Ovary (tissue), 9 donors: ENCODE results near the gene CNNM2. TPM values are rescaled to one million over a fixed set of nuclear protein-coding genes. Genes with fewer than 3 reads are reported as not detected.

Experiments
- DNase-seq, 5 donors: peaks; one replicate each; pipeline ENCODE4 v3.0.0-alpha.2; 2019 to 2020
- H3K27ac ChIP-seq, 2 donors: fragments of 200-600 bp; one replicate each; pipeline versions ENCODE4 v1.5.1 to v1.8.0; 2019 to 2022
- H3K27me3 ChIP-seq: fragments of 200-600 bp; one replicate; pipeline ENCODE4 v1.8.0; 2022
- H3K36me3 ChIP-seq: fragments of 200-600 bp; sonication (generic); one replicate; pipeline ENCODE4 v1.5.1; 2019
- H3K4me1 ChIP-seq: one replicate; pipeline ENCODE4 v1.8.1; 2013; ENCODE audit warnings: mild to moderate bottlenecking, moderate library complexity; ENCODE audit not compliant: insufficient read depth
- H3K4me3 ChIP-seq: fragments of 200-600 bp; sonication (generic); one replicate; pipeline ENCODE4 v1.5.1; 2017
- H3K9me3 ChIP-seq, 2 donors: fragments of 200-600 bp in 1 of 2; sonication (generic) in 1 of 2; one replicate each; pipeline versions ENCODE4 v1.5.1 to v1.8.1; 2013 to 2019; ENCODE audit warnings: mild to moderate bottlenecking in 1 of 2, moderate library complexity in 1 of 2
- EP300 ChIP-seq: sonication (generic); formaldehyde crosslinking; IDR thresholded peaks from one replicate; pipeline ENCODE4 v1.6.1; 2017; ENCODE audit warnings: antibody characterized with exemption
- POLR2A ChIP-seq: fragments of 450-650 bp; IDR thresholded peaks from one replicate; pipeline ENCODE4 v1.6.1; 2017; ENCODE audit warnings: antibody characterized with exemption, mild to moderate bottlenecking, moderate library complexity
- WGBS, 3 donors: extraction: QIAGEN DNeasy Blood & Tissue Kit in 1 of 3; methylation state at CpG; one replicate each; pipeline versions ENCODE4 v1.1.5 to v1.1.7; 2013 to 2017; 5-methylcytosine and 5-hydroxymethylcytosine counted together
- intact Hi-C, 4 donors: fragments of 100-400 bp; cut with DNase I; formaldehyde crosslinking; loops; one replicate each; pipeline versions ENCODE4 v1.11.0 to v1.15.1; 2022 to 2023
- polyA plus RNA-seq, 2 donors: library from polyadenylated mRNA; stranded (reverse); fragments of 200-250 nt in 1 of 2; fragments of 350-450 nt in 1 of 2; fragmentation: Illumina TruSeq in 1 of 2; extraction: RNeasy Lipid Tissue Mini Kit (QIAGEN cat#74804) in 1 of 2; gene quantifications; one replicate each; pipeline ENCODE4 v1.2.3, GENCODE V29; 2013 to 2014
- total RNA-seq, 7 donors: library from RNA; depleted of rRNA in 2 of 7; stranded (reverse); fragments of >200 nt in 2 of 7; fragmentation: NEBNext Ultra II Directional in 3 of 7; extraction: Animal tissue kit (Norgen Biotek cat#: 25700) in 3 of 7; gene quantifications; one replicate each; pipeline versions ENCODE4 v1.1.0 to v1.2.4, GENCODE V29; 2016 to 2023
- TF ChIP-seq, protein P1 (sequence below), 3 donors: fragments of 450-650 bp in 2 of 3; fragments of 200-600 bp in 1 of 3; IDR thresholded peaks; one replicate each; pipeline versions ENCODE4 v1.5.1 to v1.8.0; 2016 to 2022; ENCODE audit warnings: antibody characterized with exemption in 3 of 3, mild to moderate bottlenecking in 1 of 3
- donor health status: DM: no; HTN: no; CAD: no; lungs with moderate emphysema.
- donor health status: DM: no; HTN: no; CAD: no.
- donor health status: Bipolar disorder and iron deficiency.
- donor health status: DM: yes; HTN: yes; CAD: no.
- donor health status: DM: no; HTN: no; CAD: no.
- donor health status: DM: yes; HTN: yes; CAD: no.

The CNNM2 gene
- total and polyA plus RNA-seq, 9 donors, result 5.4 to 15.0 (median 8.9) TPM

DNA sequence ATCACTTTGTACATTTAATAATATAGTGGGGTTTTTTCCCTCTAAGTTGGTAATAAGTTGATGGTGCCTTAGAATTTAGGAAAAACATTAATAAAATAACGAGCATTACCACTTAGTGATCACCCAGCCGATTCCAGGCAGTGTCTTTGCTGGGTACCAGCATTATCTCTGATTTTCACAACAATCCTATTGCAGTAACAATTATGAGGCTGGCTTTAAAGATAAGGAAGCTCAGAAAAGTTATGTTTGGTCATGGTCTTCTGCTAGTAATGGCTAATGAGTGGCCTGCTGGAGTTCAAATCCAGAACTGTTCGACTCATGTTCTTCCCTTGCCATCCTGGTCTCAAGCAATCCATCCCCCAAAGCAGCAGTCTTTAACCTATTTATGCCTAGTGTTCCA, 127.9 kb downstream of the CNNM2 start:
- H3K36me3 ChIP-seq, result no peaks in the 10 kb centered on the region
- no peaks in the 10 kb centered on the region for H3K27me3 ChIP-seq
- no peak overlapping the region for H3K27ac ChIP-seq
- H3K4me3 ChIP-seq, result no peak overlapping the region
- no peak for DNase-seq
- WGBS, 3 donors, result 6 to 50% (median 9%) methylated on average over 3 of the region's 3 CpGs
- peaks cover 18% of the 10 kb centered on the region for H3K4me1 ChIP-seq
- H3K9me3 ChIP-seq, result no peaks in the 10 kb centered on the region
- intact Hi-C loops, result loop anchor here in 1 of 4 donors (10.0 kb wide), 1 partner anchor 71 kb away; no protein-coding TSS in a partner anchor
- TF ChIP-seq EP300 (no peak), POLR2A (no peak)
- TF ChIP-seq, protein P1, sequence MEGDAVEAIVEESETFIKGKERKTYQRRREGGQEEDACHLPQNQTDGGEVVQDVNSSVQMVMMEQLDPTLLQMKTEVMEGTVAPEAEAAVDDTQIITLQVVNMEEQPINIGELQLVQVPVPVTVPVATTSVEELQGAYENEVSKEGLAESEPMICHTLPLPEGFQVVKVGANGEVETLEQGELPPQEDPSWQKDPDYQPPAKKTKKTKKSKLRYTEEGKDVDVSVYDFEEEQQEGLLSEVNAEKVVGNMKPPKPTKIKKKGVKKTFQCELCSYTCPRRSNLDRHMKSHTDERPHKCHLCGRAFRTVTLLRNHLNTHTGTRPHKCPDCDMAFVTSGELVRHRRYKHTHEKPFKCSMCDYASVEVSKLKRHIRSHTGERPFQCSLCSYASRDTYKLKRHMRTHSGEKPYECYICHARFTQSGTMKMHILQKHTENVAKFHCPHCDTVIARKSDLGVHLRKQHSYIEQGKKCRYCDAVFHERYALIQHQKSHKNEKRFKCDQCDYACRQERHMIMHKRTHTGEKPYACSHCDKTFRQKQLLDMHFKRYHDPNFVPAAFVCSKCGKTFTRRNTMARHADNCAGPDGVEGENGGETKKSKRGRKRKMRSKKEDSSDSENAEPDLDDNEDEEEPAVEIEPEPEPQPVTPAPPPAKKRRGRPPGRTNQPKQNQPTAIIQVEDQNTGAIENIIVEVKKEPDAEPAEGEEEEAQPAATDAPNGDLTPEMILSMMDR (IDR thresholded peaks at IDR 0.05), result no peak

DNA sequence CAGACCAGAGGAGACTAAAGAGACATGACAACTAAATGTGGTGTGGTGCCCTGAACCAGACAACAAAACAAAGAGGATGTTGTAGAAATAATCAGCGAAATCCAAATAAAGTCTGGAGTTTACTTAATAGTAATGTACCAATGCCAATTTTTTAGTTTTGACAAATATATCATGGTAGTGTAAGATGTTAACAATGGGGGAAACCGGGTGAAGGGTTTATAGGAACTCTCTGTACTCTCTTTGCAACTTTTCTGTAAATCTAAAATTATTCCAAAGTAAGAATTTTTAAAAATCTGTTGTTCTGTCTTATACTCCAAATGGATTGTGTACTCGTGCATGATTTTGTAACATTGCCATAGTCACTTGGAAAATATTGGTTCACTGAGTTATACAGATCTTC, 129.3 kb downstream of the CNNM2 start:
- intact Hi-C loops, result loop anchor here in 1 of 4 donors (10.0 kb wide), 1 partner anchor 73 kb away; no protein-coding TSS in a partner anchor
- H3K27me3 ChIP-seq, result no peaks in the 10 kb centered on the region
- DNase-seq, result no peak
- TF ChIP-seq POLR2A (no peak), EP300 (no peak)
- TF ChIP-seq, protein P1 (IDR thresholded peaks at IDR 0.05), result no peak
- H3K9me3 ChIP-seq, result no peaks in the 10 kb centered on the region
- H3K36me3 ChIP-seq, result no peaks in the 10 kb centered on the region
- no peak overlapping the region for H3K4me3 ChIP-seq
- H3K27ac ChIP-seq, result no peak overlapping the region
- WGBS, 3 donors, result 35 to 48% (median 46%) methylated on average over 3 of the region's 3 CpGs
- peaks cover 12% of the 10 kb centered on the region for H3K4me1 ChIP-seq

DNA sequence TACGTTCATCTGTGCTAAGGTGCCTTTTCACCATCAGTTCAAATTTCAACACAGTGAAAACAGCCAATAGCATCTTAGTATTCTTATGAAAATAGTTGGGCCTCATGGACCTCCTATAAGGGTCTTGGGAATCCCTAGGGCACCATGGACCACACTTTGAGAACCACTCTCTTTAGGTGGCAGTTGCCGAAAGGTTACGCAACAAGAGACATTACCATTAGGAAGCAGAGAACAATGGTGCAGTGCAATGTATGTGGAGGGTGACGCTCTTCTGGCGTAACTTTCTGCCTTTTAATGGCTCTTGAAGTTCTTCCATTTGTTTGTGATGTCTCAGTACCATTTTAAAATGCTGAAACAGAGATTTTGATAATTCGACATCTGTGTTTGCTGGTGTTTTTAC, 131.1 kb downstream of the CNNM2 start:
- intact Hi-C loops, result loop anchor here in 1 of 4 donors (10.0 kb wide), 1 partner anchor 74 kb away; no protein-coding TSS in a partner anchor
- Histone ChIP-seq H3K4me1 (peaks cover 14% of the 10 kb centered on the region), H3K4me3 (no peak overlapping the region), H3K9me3 (no peaks in the 10 kb centered on the region), H3K27ac (no peak overlapping the region), H3K27me3 (no peaks in the 10 kb centered on the region), H3K36me3 (no peaks in the 10 kb centered on the region)
- DNase-seq, result no peak
- 90 to 98% (median 96%) methylated on average over 6 of the region's 6 CpGs for WGBS, 3 donors
- TF ChIP-seq, protein P1 (IDR thresholded peaks at IDR 0.05), result no peak
- TF ChIP-seq POLR2A (no peak), EP300 (no peak)

DNA sequence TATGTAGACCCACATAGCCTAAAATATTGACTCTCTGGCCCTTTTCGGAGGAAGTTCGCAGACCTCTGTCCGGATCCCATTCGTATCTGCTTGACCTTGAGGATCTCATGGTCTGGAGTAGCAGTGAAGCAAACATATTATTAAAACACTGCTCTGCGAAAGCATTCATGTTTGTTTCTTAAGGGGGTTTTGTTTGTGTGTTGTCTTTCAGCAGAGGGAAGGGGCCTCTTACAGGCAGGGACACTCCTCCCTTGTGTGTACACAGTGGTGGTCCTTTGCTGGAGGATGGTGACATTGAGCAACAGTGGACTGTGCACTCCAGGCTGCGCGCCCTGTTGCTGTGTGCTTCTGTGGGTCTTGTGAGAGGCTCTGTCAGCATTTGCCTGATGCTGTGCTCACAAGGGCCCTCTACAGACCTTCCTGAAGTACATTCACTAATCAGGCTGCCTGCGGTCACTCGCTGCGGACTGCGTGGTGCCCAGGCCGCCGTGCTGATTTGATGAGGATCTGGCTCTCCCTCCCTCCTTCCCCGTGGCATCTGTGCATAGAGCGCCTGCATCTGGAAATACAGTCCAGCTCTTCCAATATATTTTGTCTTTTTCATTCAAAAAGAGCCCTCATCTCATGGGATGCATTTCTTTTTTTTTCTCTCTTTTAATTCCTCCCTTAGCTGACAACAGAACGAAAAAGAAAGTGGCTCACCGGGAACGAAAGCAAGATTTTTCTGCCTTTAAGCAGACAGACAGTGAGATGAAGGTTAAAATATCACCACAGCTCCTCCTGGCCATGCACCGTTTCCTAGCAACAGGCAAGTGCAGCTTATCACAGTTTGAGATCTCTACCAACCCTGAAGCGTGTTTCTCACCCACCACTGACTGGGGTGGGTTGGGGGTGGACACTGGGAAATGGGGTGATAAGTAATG, 135.8 kb downstream of the CNNM2 start:
- Histone ChIP-seq H3K27me3 (no peaks in the 10 kb centered on the region), H3K4me1 (peaks cover 8% of the 10 kb centered on the region), H3K9me3 (no peaks in the 10 kb centered on the region), H3K36me3 (no peaks in the 10 kb centered on the region), H3K27ac (peak overlapping the region in 1 of 2 donors; percentile 58), H3K4me3 (peak overlapping the region; percentile 30)
- 3 to 13% (median 4%) methylated on average over 20 of the region's 20 CpGs for WGBS, 3 donors
- TF ChIP-seq EP300 (no peak), POLR2A (peak; percentile 19)
- TF ChIP-seq, protein P1 (IDR thresholded peaks at IDR 0.05), result peak in 2 of 3 donors; percentile 21 to 27
- peak; percentile 69 to 77 (median 73) for DNase-seq
- intact Hi-C loops, result loop anchor here in 2 of 4 donors (5.0 to 10.0 kb wide), 2 partner anchors 137 to 319 kb away; partner anchors contain the start of gene CNNM2 (in 1 of the 2)
